GM18502 (cell line): ENCODE measurements around the gene LIME1.

Experiments
- ATAC-seq: cut with Tn5 transposase; IDR thresholded peaks from one replicate; pipeline ENCODE4 v1.9.1; 2021; ENCODE audit warnings: mild to moderate bottlenecking; ENCODE audit not compliant: unreplicated experiment, poor library complexity

Gene LIME1

GRCh38 chr20:63736893-63737694 is 630 bp downstream of the LIME1 start:
- no peak for ATAC-seq

DNA sequence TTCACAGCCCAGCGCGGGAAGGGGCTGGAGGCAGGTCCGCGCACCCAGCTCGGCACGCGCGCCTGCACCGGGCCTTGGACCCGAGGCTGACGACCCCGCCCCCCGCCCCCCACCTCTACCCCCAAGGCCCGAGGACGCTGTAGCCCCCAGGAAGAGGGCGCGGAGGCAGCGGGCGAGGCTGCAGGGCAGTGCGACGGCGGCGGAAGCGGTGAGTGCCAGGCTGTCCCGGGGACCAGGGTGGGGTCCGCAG is 1.2 kb downstream of the LIME1 start:
- ATAC-seq: no peak

- ATAC-seq: no peak
Measured at GRCh38 chr20:63737945-63738686, 1.7 kb downstream of the LIME1 start.

DNA sequence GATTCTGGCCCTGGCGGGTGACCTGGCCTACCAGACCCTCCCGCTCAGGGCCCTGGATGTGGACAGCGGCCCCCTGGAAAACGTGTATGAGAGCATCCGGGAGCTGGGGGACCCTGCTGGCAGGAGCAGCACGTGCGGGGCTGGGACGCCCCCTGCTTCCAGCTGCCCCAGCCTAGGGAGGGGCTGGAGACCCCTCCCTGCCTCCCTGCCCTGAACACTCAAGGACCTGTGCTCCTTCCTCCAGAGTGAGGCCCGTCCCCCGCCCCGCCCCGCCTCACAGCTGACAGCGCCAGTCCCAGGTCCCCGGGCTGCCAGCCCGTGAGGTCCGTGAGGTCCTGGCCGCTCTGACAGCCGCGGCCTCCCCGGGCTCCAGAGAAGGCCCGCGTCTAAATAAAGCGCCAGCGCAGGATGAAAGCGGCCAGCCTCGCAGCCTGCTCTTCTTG is 2.2 kb downstream of the LIME1 start:
- ATAC-seq: no peak

DNA sequence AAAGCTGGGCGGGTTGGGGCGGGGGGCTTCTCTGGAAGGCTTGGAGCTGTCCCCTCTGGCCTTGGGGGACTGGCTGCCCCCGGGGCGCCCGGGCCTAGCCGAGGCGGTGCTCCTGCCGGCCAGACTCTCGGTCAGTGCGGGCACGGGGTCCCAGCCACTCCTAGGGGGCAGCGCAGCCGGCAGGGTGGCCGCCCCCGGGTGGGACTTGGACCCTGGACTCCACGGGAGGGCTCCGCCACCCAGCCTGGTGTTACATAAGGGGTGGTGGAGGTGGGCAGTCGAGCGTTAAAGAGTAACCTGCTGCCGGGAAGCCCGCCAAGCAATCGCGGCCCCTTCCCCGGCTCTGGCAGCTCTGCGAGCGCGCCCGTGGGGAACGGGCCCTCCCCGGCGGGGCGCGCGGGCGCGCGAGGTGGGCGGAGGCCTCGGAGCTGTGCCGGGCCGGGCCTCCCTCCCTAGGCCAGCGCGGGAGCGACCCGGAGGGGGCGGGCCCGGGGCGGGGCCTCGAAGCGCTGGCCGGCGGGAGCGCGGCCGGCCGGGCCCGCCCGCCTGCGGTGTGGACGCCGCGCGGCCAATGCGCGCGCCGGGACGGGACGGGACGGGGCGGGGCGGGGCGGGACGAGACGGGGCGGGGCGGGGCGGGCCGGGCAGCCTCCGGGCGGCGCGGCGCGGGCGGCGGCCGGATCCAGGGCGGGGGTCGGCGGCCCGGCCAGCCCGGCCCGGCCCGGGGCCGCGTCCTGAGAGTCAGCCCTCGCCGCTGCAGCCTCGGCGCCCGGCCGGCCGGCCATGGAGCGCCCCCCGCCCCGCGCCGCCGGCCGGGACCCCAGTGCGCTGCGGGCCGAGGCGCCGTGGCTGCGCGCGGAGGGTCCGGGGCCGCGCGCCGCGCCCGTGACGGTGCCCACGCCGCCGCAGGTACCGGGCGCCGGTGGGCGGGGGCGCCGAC is 2.9 kb downstream of the LIME1 start, which contains the start of gene SLC2A4RG:
SLC2A4RG (plus strand) TSS at position 647 of the 940 bp plus-strand sequence; CDS start at position 784, 137 bp downstream.
- ATAC-seq: no peak

- no peak for ATAC-seq
Measured at GRCh38 chr20:63740070-63740626, 3.7 kb downstream of the LIME1 start.

DNA sequence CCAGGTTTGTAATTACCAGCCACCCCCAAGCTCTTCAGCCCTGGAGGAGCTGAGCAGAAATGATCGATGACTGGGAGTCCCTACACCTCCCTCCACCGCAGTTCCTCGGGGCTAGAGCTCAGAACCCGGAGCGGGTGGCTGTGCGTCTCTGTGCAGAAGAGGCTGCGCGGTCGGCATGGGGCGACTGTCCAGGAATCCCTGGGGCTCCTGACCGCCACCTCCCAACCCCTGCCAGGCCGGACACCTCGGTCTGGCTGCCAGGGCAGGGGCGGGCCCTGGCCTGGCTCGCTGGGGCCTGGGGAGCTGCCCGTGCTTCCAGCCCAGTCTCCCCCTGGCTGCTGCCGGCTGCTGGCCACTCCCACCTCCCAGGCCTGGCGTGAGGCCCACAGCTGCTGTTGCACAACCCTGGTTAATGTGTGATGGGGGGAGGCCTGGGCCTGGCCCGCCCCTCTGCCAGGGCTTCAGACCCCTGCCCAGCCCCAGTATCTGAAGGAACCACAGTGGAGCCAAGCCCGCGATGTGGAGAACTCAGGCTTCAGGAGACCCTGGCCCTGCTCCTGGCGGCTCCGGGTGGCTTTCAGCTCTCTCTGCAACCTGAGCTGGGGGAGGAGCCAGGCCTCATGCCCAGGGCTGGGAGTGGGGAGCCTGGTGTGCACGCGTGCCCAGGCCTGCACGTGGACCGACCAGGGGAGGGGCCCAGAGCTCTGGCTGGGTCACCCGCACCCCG is 4.3 kb downstream of the LIME1 start:
- no peak for ATAC-seq

DNA sequence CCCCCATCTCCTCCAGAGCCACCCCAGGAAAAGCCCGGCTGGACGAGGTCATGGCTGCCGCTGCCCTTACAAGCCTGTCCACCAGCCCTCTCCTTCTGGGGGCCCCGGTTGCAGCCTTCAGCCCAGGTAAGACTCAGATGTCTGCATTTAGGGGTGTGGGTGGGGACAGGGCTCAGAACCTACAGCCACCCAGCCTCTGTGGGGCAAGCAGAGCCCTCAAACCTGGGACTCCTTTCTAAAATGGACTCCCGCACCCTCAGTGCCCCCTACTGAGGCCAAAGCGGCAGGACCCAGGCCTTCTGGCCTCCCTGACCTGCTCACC is 4.9 kb downstream of the LIME1 start:
- ATAC-seq: no peak

- no peak for ATAC-seq
Measured at GRCh38 chr20:63741676-63742380, 5.4 kb downstream of the LIME1 start.

- no peak for ATAC-seq
Measured at GRCh38 chr20:63742381-63743024, 6.0 kb downstream of the LIME1 start.

GRCh38 chr20:63743210-63743970 is 6.9 kb downstream of the LIME1 start:
- ATAC-seq: no peak

GRCh38 chr20:63744158-63744557 is 7.7 kb downstream of the LIME1 start:
- ATAC-seq: no peak

DNA sequence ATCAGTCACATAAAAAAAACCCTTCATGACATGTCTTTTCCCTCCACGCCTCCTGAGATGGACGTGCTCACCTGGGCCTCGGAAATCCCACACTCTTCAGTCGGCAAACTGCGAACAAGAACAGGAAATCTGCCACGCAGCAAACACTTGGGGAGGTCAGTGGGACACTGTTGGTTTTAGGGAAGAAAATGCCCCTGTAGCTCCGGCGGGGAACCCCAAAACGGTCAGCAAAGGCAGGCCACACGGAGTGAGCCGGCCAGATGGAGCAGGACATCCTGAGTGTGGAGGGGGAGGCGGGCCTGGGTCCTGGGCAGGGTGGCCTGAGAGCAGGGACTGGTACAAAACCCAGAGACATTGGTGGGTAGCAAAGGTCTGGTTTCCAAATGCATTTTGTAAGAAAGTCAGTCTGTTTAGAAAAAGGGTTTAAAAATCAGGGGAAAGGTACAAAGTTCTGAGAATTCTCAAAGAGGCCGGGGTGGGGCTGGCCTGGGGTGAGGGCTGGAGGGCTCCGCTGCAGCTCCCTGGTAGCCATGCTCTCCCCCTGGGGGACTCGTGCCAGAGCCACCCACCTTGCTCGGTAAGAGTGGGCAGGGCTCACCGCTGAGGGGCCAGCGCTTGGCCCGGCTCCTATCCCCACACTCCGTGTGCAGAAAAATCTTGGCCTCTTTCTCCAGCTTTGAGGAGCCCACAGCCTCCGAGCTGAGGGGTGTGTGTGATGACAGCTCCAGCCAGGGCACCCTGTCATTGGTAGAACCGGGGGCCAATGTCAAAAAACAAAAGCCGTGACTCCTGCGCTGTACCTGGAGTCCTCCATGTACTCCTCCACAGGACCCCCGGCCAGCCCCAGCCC is 8.3 kb downstream of the LIME1 start:
- ATAC-seq: no peak

- no peak for ATAC-seq
Measured at GRCh38 chr20:63745424-63745805, 9.0 kb downstream of the LIME1 start.

DNA sequence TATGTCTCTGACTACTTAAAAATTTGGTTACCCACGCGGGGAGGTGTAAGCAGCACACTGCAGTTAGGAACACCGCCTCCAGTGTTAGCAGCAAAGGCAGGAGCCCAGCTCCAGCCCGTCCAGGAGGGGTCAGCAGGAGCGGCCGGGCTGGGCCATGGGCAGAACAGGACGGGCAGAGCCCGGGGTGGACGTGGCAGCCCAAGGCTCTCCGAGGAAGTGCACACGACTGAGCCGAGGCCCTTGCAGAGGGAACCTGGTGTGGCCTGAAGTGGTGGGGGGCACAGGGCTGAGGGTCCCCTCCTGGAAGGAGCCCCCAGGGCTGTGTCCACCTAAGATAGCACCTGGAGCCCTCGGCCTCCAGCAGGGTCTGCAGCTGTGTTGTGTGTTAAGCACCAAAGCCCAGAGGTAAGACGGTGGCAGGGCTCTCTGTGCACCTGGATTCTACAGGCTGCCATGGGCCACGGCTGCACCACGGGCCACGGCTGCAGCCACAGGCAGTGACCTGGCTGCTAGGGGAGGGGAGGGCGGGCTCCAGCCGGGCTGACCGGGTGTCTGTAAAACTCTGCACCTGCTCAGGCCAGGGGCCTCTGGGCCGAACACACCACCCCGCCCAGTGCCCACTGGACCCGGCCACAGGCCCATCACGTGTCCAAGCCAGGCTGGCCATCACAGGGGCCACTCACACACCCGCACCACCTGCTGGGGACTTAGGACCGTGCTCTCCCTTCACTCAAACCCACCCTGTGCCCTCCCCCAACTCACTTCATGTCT is 9.7 kb downstream of the LIME1 start:
- ATAC-seq: no peak

GRCh38 chr20:63746751-63747315 is 10.4 kb downstream of the LIME1 start:
- no peak for ATAC-seq
